Skeletal muscle tissue (tissue), 4 donors: ENCODE measurements around the gene KLF12. TPM values are rescaled to one million over a fixed set of nuclear protein-coding genes. Genes with fewer than 3 reads are reported as not detected.

Experiments
- H3K27ac ChIP-seq: one replicate; pipeline ENCODE4 v1.7.0; 2013; ENCODE audit warnings: mild to moderate bottlenecking, low read depth, low read length, inconsistent platforms
- H3K27me3 ChIP-seq, 3 donors: one replicate each; pipeline ENCODE4 v1.7.0; 2013; ENCODE audit warnings: low read length in 3 of 3; ENCODE audit not compliant: control insufficient read depth in 3 of 3, insufficient read depth in 3 of 3
- H3K36me3 ChIP-seq, 3 donors: one replicate each; pipeline ENCODE4 v1.7.0; 2013; ENCODE audit warnings: low read length in 3 of 3; ENCODE audit not compliant: control insufficient read depth in 3 of 3, insufficient read depth in 3 of 3
- H3K4me1 ChIP-seq, 3 donors: one replicate each; pipeline ENCODE4 v1.7.0; 2013; ENCODE audit warnings: low read length in 3 of 3, mild to moderate bottlenecking in 3 of 3; ENCODE audit not compliant: control insufficient read depth in 3 of 3, insufficient read depth in 3 of 3
- H3K4me3 ChIP-seq, 3 donors: one replicate each; pipeline ENCODE4 v1.7.0; 2013; ENCODE audit warnings: low read length in 3 of 3
- H3K9ac ChIP-seq, 3 donors: one replicate each; pipeline ENCODE4 v1.7.0; 2013; ENCODE audit warnings: low read length in 3 of 3, mild to moderate bottlenecking in 3 of 3, moderate library complexity in 2 of 3, low read depth in 1 of 3
- H3K9me3 ChIP-seq, 3 donors: one replicate each; pipeline ENCODE4 v1.7.0; 2013; ENCODE audit warnings: low read length in 3 of 3; ENCODE audit not compliant: control insufficient read depth in 3 of 3
- total RNA-seq: library from RNA; depleted of rRNA; stranded (reverse); fragments of >200 nt; gene quantifications from one replicate; pipeline ENCODE4 v1.2.3, GENCODE V29; 2014
- donor health status: Osteomylitis.

The KLF12 gene
- total RNA-seq: 18.3 TPM

DNA sequence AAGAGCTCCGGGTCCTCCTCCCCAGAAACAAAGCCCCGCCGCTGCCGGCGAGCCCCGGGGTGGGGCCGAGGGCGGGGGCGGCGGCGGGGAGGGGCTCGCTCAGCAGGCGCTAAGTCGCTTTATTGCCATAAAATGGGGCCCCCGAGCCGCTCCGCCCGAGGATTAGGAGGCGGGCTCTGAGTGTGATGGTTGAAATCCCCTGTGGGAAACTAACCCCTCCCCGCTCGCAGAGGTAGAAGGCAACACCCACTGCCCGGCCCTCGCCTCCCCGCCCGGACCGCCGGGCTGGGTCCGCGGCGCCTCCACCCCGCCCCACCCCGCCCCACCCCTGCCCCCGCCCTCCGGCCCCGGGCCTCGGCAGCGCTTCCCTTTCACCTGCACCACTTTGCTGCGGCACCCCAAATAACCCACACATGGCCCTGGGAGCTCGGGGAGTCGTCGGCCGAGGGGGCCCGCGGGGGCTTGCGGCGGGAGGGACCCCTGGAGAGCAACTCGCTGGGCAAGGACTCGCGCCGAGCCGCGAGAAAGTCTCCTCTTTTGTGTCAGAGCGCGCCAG is at the start of gene KLF12:
Gene KLF12, minus strand, starts transcription at position 184 of the 556 bp plus-strand sequence.
- Histone ChIP-seq H3K27ac (peak within 1 kb of the TSS; percentile 84), H3K9ac (peak within 1 kb of the TSS; percentile 83 to 92 (median 86)), H3K4me3 (peak within 1 kb of the TSS; percentile 85 to 91 (median 91)), H3K36me3 (no peaks in the 10 kb centered on the region), H3K4me1 (peaks cover 8 to 24% (median 19%) of the 10 kb centered on the region in 3 donors), H3K9me3 (no peaks in the 10 kb centered on the region), H3K27me3 (no peaks in the 10 kb centered on the region)

DNA sequence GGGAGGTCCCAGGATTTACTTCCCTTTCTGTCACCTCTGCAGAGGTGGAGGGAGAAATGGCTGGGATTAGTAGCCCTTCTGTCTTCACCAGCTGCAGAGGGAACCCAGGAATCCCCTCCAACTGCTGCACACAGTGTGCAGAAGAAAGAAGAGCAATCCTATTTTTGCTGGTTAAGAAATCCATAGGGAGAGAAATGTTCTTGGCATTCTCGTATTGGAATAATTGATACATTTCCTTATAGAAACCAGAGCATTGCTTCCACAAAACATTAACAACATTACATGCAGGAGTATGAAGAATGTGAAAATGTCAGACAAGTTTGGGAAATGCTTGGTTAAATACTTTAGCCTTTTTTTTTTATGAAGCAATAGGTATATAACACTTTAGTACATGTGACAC is 48.3 kb upstream of the KLF12 start:
- H3K36me3 ChIP-seq: no peaks in the 10 kb centered on the region
- H3K9ac ChIP-seq: no peak overlapping the region
- no peak overlapping the region for H3K4me3 ChIP-seq
- no peak overlapping the region for H3K27ac ChIP-seq
- no peaks in the 10 kb centered on the region for H3K9me3 ChIP-seq
- H3K4me1 ChIP-seq: no peaks in the 10 kb centered on the region
- H3K27me3 ChIP-seq: no peaks in the 10 kb centered on the region

DNA sequence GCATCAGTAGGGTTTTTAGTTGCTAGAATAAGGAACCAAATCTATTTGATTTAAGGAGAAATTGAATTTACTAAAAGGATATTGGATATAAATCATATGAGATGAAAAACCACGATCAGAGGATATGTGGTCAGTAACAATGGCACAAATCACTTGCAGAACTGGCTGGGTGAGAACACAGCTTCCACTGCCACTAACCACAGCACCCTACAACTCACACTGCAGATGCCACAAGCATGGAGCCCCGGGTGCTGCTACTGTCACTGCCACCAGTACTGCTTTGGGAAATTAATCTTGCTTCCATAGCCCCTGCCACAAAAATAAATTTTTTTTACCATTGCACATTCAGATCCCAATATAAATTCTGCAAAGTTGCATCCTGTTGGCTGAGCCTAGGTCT is 40.6 kb upstream of the KLF12 start:
- Histone ChIP-seq H3K9ac (no peak overlapping the region), H3K27ac (no peak overlapping the region), H3K4me1 (peaks cover 0 to 10% (median 6%) of the 10 kb centered on the region in 3 donors), H3K27me3 (no peaks in the 10 kb centered on the region), H3K36me3 (no peaks in the 10 kb centered on the region), H3K4me3 (no peak overlapping the region), H3K9me3 (no peaks in the 10 kb centered on the region)

DNA sequence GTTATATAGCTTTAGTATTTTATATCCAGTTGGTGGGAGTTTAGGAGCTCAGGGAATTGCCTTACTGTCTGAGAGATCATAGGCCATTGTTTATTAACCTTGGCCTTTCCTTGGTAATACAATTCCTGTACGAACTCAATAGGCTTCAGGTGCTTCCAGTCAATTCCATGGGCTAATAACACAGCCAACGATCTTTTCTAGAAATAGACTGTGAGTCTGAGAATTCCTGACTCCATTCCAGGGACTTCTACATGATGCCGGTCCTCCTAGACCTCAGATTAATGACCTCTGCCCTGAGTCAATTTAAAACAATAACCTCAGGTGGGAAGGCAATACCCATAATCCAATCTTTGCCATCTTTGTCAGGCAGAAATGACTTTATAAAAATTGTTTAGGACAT is 39.6 kb upstream of the KLF12 start:
- Histone ChIP-seq H3K4me1 (peaks cover 0 to 10% (median 6%) of the 10 kb centered on the region in 3 donors), H3K36me3 (no peaks in the 10 kb centered on the region), H3K27ac (peak overlapping the region; percentile 64), H3K4me3 (no peak overlapping the region), H3K9ac (no peak overlapping the region), H3K9me3 (no peaks in the 10 kb centered on the region), H3K27me3 (no peaks in the 10 kb centered on the region)

DNA sequence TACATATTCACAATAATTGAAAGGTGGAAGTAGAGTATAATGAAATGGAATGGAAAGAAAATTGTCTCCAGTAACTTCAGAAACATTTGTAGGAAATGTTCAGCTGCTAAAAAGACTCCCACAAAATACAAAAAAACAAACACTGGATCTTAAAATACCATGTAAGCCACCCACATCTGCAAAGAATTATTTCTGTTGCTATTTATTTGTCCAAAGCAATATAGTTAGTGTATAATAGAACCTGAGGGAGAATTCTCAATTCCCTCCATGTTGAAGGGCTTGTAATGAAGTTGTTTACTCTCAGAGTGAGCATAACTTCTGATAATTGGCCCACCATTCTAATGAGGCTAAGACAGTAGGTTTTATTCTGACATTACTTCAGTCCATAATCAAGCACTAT is 37.4 kb upstream of the KLF12 start:
- no peaks in the 10 kb centered on the region for H3K9me3 ChIP-seq
- H3K9ac ChIP-seq: no peak overlapping the region
- H3K27ac ChIP-seq: no peak overlapping the region
- H3K36me3 ChIP-seq: no peaks in the 10 kb centered on the region
- no peak overlapping the region for H3K4me3 ChIP-seq
- peaks cover 0 to 11% (median 10%) of the 10 kb centered on the region in 3 donors for H3K4me1 ChIP-seq
- no peaks in the 10 kb centered on the region for H3K27me3 ChIP-seq

DNA sequence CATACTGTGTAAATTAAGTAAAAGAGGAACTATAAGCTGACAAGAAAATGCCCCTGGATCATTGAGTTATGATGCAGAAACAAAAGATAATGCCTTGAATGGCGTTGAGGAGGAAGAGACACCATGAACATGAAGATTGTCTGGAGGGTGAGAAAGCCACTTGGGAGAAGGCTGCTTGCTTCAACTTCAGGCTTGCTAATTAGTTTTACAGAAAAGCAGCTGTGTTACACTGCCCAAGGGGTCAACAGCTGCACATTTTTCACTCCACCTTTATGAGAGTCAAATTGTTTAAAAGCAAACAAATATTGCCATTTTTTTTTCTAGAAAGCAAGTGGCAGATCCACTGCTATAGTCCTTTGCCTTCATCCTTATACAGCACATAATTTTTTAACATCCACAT is 35.5 kb upstream of the KLF12 start:
- no peaks in the 10 kb centered on the region for H3K36me3 ChIP-seq
- no peak overlapping the region for H3K27ac ChIP-seq
- peak overlapping the region in 2 of 3 donors; percentile 58 to 67 for H3K4me3 ChIP-seq

DNA sequence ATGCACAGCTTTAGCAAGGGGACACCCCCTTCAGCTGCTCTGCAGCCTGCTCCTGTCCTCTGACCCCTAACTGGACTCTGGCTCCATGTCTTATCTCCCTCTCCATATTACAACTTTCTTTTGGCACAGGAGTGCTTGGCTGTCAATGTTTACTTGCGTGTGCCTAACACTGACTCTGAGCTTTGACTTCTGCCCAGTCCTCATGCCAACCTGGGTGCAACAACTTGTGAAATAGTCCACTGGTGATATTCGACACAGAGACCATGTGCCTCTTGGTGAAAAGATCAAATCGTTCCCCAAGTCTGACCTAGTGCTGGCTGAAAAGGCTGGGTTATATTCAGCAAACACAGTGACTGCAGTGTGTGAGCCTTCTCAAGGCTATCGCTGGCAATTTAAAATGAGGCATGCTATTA is 34.1 kb upstream of the KLF12 start:
- peaks cover 0 to 7% (median under 1%) of the 10 kb centered on the region in 3 donors for H3K4me1 ChIP-seq
- no peaks in the 10 kb centered on the region for H3K27me3 ChIP-seq
- no peaks in the 10 kb centered on the region for H3K9me3 ChIP-seq
- peak overlapping the region; percentile 39 to 64 (median 58) for H3K4me3 ChIP-seq
- peak overlapping the region; percentile 52 to 78 (median 59) for H3K9ac ChIP-seq
- peak overlapping the region; percentile 59 for H3K27ac ChIP-seq
- H3K36me3 ChIP-seq: no peaks in the 10 kb centered on the region

More for the DNA sequence above, 35.5 kb upstream of the KLF12 start:
- peaks cover 0 to 11% (median 8%) of the 10 kb centered on the region in 3 donors for H3K4me1 ChIP-seq
- no peaks in the 10 kb centered on the region for H3K9me3 ChIP-seq
- H3K9ac ChIP-seq: peak overlapping the region in 1 of 3 donors; percentile 78
- H3K27me3 ChIP-seq: no peaks in the 10 kb centered on the region

DNA sequence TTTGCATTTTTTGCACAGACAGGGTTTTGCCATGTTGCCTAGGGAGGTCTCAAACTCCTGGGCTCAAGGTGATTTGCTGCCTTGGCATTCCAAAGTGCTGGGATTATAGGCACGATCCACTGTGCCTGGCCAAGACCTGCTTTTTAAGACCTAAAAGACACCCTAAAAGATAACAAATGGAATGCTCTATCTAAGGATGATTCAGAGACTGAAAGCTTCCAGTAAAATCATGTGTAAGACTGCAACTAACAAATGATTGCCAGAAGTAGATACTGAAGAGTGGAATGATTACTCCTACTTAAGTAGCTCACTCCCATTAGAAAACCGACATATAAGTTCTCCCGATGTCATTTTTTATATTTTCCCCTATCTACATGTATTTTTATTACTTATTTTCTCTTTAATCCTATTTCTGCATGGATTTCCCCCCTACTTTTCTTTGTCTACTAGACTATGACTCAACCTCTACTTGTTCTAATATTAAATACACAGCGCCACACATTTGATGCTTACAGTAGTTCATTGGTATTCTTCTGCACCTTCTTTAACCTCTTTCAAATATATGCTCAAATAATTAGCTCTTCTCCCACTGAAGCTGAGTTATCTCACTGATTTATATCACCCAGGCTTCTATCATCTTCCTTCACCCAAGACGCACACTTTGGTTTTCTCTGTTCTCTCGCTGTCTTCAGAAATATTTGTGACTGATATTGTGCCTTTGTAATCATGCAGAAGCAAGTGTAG is 32.2 kb upstream of the KLF12 start:
- Histone ChIP-seq H3K36me3 (no peaks in the 10 kb centered on the region), H3K4me1 (peaks cover 0 to 5% (median 0%) of the 10 kb centered on the region in 3 donors), H3K9ac (no peak overlapping the region), H3K4me3 (no peak overlapping the region), H3K27me3 (no peaks in the 10 kb centered on the region), H3K27ac (no peak overlapping the region), H3K9me3 (no peaks in the 10 kb centered on the region)

DNA sequence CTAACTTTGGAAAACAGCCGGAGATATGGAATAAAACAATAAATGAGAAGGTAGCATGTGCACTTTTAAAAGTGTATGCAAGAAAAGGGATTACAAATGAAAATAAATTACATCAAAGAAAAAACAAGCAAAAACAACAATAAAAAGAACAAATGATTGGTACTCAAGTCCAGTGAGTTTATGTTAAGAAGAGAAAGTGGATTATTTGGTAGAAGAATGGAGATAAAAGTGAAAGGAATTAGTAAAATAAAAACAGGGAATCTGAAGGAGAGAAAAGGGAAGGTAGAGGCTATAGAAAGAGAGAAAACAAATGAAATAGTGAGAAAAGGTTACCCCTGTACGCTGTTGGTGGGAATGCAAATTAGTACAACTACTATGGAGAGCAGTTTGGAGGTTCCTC is 28.6 kb upstream of the KLF12 start:
- H3K27ac ChIP-seq: no peak overlapping the region

DNA sequence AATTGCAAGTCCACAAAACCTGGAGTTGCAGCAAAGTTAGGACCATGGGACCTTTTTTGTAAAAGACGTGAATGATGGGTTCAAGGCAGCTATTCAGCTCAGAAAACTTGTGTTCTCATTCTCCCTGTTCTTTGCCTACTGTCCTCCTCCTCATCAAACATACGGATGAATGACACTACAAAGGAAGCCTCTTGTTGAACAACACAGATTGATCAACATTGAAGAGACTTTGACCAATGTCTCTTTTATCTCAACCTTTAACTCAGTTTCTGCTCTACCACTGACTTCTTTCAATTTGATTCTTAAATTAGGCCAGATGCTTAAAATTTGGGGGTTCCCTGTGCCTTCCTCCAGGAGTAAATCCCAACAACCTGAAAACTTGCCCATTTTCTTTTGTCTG is 27.9 kb upstream of the KLF12 start:
- Histone ChIP-seq H3K4me1 (no peaks in the 10 kb centered on the region), H3K36me3 (no peaks in the 10 kb centered on the region), H3K27me3 (no peaks in the 10 kb centered on the region), H3K9me3 (no peaks in the 10 kb centered on the region), H3K9ac (no peak overlapping the region), H3K27ac (no peak overlapping the region), H3K4me3 (no peak overlapping the region)

More for the DNA sequence above, 28.6 kb upstream of the KLF12 start:
- Histone ChIP-seq H3K9me3 (no peaks in the 10 kb centered on the region), H3K27me3 (no peaks in the 10 kb centered on the region), H3K36me3 (no peaks in the 10 kb centered on the region), H3K4me1 (no peaks in the 10 kb centered on the region), H3K9ac (no peak overlapping the region), H3K4me3 (no peak overlapping the region)
